Breast epithelium (tissue), 3 donors: Measurements from ENCODE around the gene TNS1.

ENCODE experiments used
- POLR2A ChIP-seq: fragments of 450-650 bp; IDR thresholded peaks from one replicate; pipeline ENCODE4 v1.6.1; 2016; ENCODE audit warnings: antibody characterized with exemption, mild to moderate bottlenecking, moderate library complexity
- POLR2AphosphoS5 ChIP-seq, 3 donors: sonication (generic); formaldehyde crosslinking; IDR thresholded peaks; one replicate each; pipeline ENCODE4 v1.6.1; 2017; ENCODE audit warnings: antibody characterized with exemption in 3 of 3
- TF ChIP-seq, protein P1 (sequence below), 3 donors: fragments of 450-650 bp; IDR thresholded peaks; one replicate each; pipeline ENCODE4 v1.5.1; 2016 to 2017; ENCODE audit warnings: antibody characterized with exemption in 3 of 3, mild to moderate bottlenecking in 3 of 3, moderate library complexity in 3 of 3

DNA sequence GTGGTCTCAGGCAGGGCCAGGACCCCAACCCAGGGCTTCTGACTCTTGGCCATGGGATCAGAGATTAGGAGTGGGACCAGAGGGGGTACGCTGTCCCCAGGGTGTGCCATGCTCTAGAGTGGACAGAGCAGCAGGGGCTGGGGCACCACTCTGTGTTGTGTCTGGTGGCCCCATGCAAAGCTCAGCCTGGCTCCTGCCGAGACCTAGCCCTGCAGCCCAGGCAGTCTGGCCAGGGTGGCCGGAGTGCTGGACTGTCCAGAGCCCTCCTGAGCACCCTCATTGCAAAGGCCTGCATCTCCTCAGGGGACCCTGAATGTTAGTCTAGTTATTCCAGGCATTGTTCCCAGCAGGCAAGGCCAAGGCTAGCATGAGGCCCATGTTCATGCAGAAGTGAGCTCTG lies 162.3 kb downstream of the TNS1 start:
- TF ChIP-seq, protein P1, sequence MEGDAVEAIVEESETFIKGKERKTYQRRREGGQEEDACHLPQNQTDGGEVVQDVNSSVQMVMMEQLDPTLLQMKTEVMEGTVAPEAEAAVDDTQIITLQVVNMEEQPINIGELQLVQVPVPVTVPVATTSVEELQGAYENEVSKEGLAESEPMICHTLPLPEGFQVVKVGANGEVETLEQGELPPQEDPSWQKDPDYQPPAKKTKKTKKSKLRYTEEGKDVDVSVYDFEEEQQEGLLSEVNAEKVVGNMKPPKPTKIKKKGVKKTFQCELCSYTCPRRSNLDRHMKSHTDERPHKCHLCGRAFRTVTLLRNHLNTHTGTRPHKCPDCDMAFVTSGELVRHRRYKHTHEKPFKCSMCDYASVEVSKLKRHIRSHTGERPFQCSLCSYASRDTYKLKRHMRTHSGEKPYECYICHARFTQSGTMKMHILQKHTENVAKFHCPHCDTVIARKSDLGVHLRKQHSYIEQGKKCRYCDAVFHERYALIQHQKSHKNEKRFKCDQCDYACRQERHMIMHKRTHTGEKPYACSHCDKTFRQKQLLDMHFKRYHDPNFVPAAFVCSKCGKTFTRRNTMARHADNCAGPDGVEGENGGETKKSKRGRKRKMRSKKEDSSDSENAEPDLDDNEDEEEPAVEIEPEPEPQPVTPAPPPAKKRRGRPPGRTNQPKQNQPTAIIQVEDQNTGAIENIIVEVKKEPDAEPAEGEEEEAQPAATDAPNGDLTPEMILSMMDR (IDR thresholded peaks at IDR 0.05) = no peak
- TF ChIP-seq POLR2A (no peak), POLR2AphosphoS5 (IDR thresholded peaks at IDR 0.05) (no peak)
